DND-41 (cell line): Measurements from ENCODE around the gene DIDO1.
"Not testable (repeated sequence)": the region's sequence is repeated elsewhere in the genome, so short reads cannot be mapped to it uniquely, and the experiment has no call there.

Experiments used
- ATAC-seq: fragments of 200-7000 bp; cut with Tn5 transposase; 3 replicates; pipeline ENCODE4 v1.9.1; 2021; ENCODE audit warnings: low read depth; ENCODE audit not compliant: insufficient read depth
- DNase-seq: peaks from one replicate; pipeline ENCODE4 v3.0.0-alpha.2; 2020
- H2AFZ ChIP-seq: 2 replicates; pipeline ENCODE4 v1.6.0; 2012; ENCODE audit warnings: low read depth, low read length
- H3K27ac ChIP-seq: 2 replicates; pipeline ENCODE4 v1.5.1; 2012; ENCODE audit warnings: low read length, inconsistent platforms
- H3K27me3 ChIP-seq: fragments of 200-600 bp; sonication (generic); 2 replicates; pipeline ENCODE4 v1.6.0; 2012; ENCODE audit warnings: low read length, mild to moderate bottlenecking, inconsistent platforms; ENCODE audit not compliant: insufficient read depth, poor library complexity
- H3K36me3 ChIP-seq: 2 replicates; pipeline ENCODE4 v1.5.1; 2012; ENCODE audit warnings: low read length, inconsistent platforms; ENCODE audit not compliant: insufficient read depth
- H3K4me1 ChIP-seq: 2 replicates; pipeline ENCODE4 v1.5.1; 2012; ENCODE audit warnings: mild to moderate bottlenecking, low read length; ENCODE audit not compliant: insufficient read depth
- H3K4me2 ChIP-seq: 2 replicates; pipeline ENCODE4 v1.6.0; 2012; ENCODE audit warnings: mild to moderate bottlenecking, moderate library complexity, low read length, inconsistent platforms; ENCODE audit not compliant: insufficient read depth
- H3K4me3 ChIP-seq, 2 experiments: fragments of 200-600 bp in 1 of 2; shearing (Covaris generic) in 1 of 2; 2 replicates each; pipeline ENCODE4 v1.5.1; 2012 to 2016; ENCODE audit warnings: inconsistent platforms in 2 of 2, low read length in 2 of 2, mild to moderate bottlenecking in 2 of 2, low read depth in 1 of 2, moderate library complexity in 1 of 2
- H3K79me2 ChIP-seq: 2 replicates; pipeline ENCODE4 v1.6.0; 2012; ENCODE audit warnings: low read length, inconsistent platforms; ENCODE audit not compliant: insufficient read depth
- H3K9ac ChIP-seq: 2 replicates; pipeline ENCODE4 v1.6.0; 2012; ENCODE audit warnings: low read depth, mild to moderate bottlenecking, inconsistent platforms, low read length, moderate library complexity
- H3K9me3 ChIP-seq: 2 replicates; pipeline ENCODE4 v1.5.1; 2012; ENCODE audit warnings: low read length, moderate library complexity, mild to moderate bottlenecking, inconsistent platforms; ENCODE audit not compliant: insufficient read depth, severe bottlenecking
- H4K20me1 ChIP-seq: 2 replicates; pipeline ENCODE4 v1.6.0; 2012; ENCODE audit warnings: low read length; ENCODE audit not compliant: insufficient read depth
- EZH2 ChIP-seq: IDR thresholded peaks from 3 replicates; pipeline ENCODE4 v1.6.1; 2012; ENCODE audit warnings: borderline replicate concordance, low read depth, mild to moderate bottlenecking, moderate library complexity, low read length, inconsistent platforms; ENCODE audit not compliant: severe bottlenecking
- TF ChIP-seq, protein P1 (sequence below): IDR thresholded peaks from 2 replicates; pipeline ENCODE4 v1.5.1; 2012; ENCODE audit warnings: borderline replicate concordance, low read length, moderate library complexity, mild to moderate bottlenecking; ENCODE audit not compliant: poor library complexity, severe bottlenecking; ENCODE audit errors: extremely low read depth

The DIDO1 gene

DNA sequence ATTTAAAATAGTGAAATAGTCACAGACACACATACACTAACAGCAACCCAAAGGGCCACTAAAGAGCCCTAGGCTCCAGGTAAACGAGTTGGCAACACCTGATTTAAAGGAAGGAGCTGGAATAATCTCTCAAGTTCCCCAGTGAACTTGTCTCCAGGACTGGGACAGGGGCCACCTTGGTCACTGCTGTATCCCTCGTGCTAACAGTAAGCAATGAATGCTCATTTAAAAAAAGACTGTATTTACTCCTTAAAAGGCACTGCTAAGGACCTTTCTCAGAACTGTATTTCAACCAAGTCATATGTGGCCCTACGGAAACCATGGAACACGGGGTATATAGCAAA lies 1.3 kb downstream of the DIDO1 start:
- Histone ChIP-seq H4K20me1 (peaks cover 82% of the 10 kb centered on the region), H3K9me3 (no peaks in the 10 kb centered on the region), H3K9ac (peak overlapping the region; percentile 96), H3K4me1 (peaks cover 82% of the 10 kb centered on the region), H3K4me2 (peak overlapping the region; percentile 87), H2AFZ (no peak overlapping the region), H3K4me3 (peak overlapping the region; percentile 74 to 86), H3K27me3 (no peaks in the 10 kb centered on the region), H3K36me3 (peaks cover 22% of the 10 kb centered on the region), H3K79me2 (peaks cover 100% of the 10 kb centered on the region), H3K27ac (peak overlapping the region; percentile 88)
- DNase-seq (no peak), ATAC-seq (no peak)
- TF ChIP-seq EZH2: no peak
- TF ChIP-seq, protein P1, sequence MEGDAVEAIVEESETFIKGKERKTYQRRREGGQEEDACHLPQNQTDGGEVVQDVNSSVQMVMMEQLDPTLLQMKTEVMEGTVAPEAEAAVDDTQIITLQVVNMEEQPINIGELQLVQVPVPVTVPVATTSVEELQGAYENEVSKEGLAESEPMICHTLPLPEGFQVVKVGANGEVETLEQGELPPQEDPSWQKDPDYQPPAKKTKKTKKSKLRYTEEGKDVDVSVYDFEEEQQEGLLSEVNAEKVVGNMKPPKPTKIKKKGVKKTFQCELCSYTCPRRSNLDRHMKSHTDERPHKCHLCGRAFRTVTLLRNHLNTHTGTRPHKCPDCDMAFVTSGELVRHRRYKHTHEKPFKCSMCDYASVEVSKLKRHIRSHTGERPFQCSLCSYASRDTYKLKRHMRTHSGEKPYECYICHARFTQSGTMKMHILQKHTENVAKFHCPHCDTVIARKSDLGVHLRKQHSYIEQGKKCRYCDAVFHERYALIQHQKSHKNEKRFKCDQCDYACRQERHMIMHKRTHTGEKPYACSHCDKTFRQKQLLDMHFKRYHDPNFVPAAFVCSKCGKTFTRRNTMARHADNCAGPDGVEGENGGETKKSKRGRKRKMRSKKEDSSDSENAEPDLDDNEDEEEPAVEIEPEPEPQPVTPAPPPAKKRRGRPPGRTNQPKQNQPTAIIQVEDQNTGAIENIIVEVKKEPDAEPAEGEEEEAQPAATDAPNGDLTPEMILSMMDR: no peak

DNA sequence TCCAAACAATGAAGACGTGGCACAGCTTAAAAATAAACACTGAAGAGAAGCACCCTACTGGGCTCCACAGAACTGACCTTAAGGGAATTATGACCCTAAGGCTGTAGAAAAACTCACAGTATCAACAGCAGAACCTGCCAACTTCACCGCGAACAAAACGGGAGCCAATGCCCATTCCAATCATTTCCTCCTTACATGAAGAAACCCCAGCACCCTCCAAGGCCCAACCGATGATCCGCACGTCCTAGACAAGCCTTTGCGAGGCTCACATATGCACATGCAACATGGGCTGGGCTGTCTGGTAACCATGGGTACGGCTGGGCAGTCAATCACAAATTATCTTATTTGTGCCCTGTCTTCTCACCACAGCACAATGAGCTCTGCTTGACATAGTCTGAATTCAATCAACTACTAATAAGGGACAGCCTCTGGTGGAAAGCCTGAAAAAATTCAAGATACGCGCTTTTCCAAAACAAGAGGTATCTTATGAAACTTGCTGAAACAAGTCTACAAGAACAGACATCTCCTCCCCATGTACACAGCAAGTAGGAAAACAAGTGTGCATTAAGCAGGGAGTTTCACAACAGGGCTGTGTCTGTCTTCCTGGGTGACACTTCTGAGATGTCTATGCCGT lies 1.7 kb downstream of the DIDO1 start:
- Histone ChIP-seq H3K4me3 (peak overlapping the region; percentile 74 to 86), H3K9me3 (no peaks in the 10 kb centered on the region), H3K27ac (peak overlapping the region; percentile 88), H2AFZ (no peak overlapping the region), H3K4me1 (peaks cover 83% of the 10 kb centered on the region), H3K27me3 (no peaks in the 10 kb centered on the region), H3K36me3 (peaks cover 21% of the 10 kb centered on the region), H3K9ac (peak overlapping the region; percentile 96), H3K79me2 (peaks cover 100% of the 10 kb centered on the region), H3K4me2 (peak overlapping the region; percentile 87), H4K20me1 (peaks cover 83% of the 10 kb centered on the region)
- TF ChIP-seq, protein P1: no peak
- TF ChIP-seq EZH2: no peak
- no peak for ATAC-seq
- DNase-seq: no peak

DNA sequence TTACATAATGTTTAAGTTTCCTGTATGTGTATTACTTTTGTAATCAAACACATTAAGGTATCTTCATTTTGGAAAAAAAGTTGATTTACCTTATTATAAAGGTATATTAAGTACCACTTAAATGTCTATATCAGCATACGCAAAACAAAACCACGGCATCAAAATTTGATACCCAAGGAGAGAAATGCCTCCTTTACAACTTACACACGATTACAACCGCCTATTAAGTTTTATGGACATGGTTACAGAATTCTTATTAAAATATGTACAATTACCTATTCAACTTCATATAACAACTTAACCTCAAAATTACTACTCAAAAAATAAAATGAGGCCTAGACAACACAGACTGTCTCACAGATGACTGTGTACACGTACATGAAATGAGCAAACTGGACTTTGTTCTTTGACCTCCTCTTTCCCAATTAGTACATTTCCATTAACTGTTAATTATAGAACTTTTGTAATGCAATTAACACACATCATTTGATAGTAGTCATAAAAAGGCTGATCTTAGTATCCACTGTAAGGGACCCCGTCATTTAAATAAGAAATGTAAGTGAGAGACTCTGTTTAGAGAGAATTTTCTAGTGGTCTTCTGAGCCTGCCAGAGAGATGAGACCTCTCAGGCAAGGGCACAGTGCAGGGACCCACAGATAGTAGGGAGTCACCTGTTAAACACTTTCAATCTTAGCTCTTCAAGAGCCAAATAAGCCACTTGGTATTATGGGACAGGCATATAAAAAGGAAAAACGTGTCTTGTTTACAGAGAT lies 2.5 kb downstream of the DIDO1 start:
- Histone ChIP-seq H3K36me3 (peaks cover 21% of the 10 kb centered on the region), H2AFZ (no peak overlapping the region), H3K9me3 (no peaks in the 10 kb centered on the region), H3K4me1 (peaks cover 80% of the 10 kb centered on the region), H4K20me1 (peaks cover 88% of the 10 kb centered on the region), H3K9ac (peak overlapping the region; percentile 96), H3K4me3 (peak overlapping the region in 1 of 2 experiments; percentile 86; a peak in 3 of 4 replicates), H3K4me2 (peak overlapping the region; percentile 87), H3K27me3 (no peaks in the 10 kb centered on the region), H3K79me2 (peaks cover 100% of the 10 kb centered on the region), H3K27ac (peak overlapping the region; percentile 88)
- ATAC-seq (no peak), DNase-seq (no peak)
- no peak for TF ChIP-seq EZH2
- TF ChIP-seq, protein P1: no peak

DNA sequence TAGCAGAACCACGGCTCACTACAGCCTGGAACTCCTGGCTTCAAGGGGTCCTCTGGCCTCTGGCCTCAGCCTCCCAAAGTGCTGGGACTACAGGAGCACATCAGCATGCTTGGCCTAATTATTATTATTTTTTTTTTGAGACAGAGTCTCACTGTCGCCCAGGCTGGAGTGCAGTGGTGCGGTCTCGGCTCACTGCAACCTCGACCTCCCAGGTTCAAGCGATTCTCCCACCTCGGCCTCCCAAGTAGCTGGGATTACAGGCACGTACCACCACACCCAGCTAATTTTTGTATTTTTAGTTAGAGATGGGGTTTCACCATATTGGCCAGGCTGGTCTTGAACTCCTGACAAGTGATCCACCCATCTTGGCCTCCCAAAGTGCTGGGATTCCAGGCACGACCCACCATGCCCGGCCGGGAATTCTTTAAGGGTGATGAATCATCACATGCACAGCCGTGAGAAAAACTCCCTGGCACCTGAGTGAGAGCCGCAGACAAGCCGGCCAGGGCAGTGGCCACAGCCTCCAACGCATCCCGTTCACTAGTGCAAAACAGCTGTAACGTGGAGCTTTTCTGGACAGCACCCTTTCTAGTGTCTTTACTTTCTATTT lies 3.1 kb downstream of the DIDO1 start:
- Histone ChIP-seq H3K4me2 (peak overlapping the region; percentile 87), H3K36me3 (peaks cover 19% of the 10 kb centered on the region), H3K79me2 (peaks cover 100% of the 10 kb centered on the region), H3K4me1 (peaks cover 73% of the 10 kb centered on the region), H3K9ac (peak overlapping the region; percentile 96; the same call in 1 of the 2 replicates), H4K20me1 (peaks cover 89% of the 10 kb centered on the region)
- not testable (repeated sequence) for DNase-seq, H3K27me3 ChIP-seq, H2AFZ ChIP-seq, H3K9me3 ChIP-seq, H3K4me3 ChIP-seq, ATAC-seq, H3K27ac ChIP-seq
